GM23248 (cell line): Measurements from ENCODE around the gene STMN1. TPM values are rescaled to one million over a fixed set of nuclear protein-coding genes. Genes with fewer than 3 reads are reported as not detected.

Experiments
- DNase-seq: peaks from one replicate; pipeline ENCODE4 v3.0.0-alpha.2; 2015
- H2AFZ ChIP-seq: fragments of 200-600 bp; sonication (generic); 2 replicates; pipeline ENCODE4 v1.6.1; 2016; ENCODE audit warnings: antibody characterized with exemption
- H3F3A ChIP-seq: fragments of 200-600 bp; sonication (generic); 2 replicates; pipeline ENCODE4 v1.6.1; 2016; ENCODE audit warnings: mild to moderate bottlenecking, antibody characterized with exemption, mixed run types; ENCODE audit not compliant: insufficient read depth
- H3K27ac ChIP-seq: fragments of 200-600 bp; sonication (generic); 2 replicates; pipeline ENCODE4 v1.5.1; 2016; ENCODE audit warnings: mild to moderate bottlenecking
- H3K27me3 ChIP-seq: fragments of 200-600 bp; sonication (generic); replicated peaks from 2 replicates; pipeline ENCODE4 v1.6.1; 2016; ENCODE audit warnings: mild to moderate bottlenecking; ENCODE audit not compliant: insufficient read depth
- H3K36me3 ChIP-seq: fragments of 200-600 bp; sonication (generic); 2 replicates; pipeline ENCODE4 v1.6.1; 2016; ENCODE audit warnings: low read depth, mild to moderate bottlenecking
- H3K4me1 ChIP-seq: fragments of 200-600 bp; sonication (generic); 2 replicates; pipeline ENCODE4 v1.6.1; 2016; ENCODE audit warnings: mild to moderate bottlenecking; ENCODE audit not compliant: insufficient read depth
- H3K4me2 ChIP-seq: fragments of 200-600 bp; sonication (generic); one replicate; pipeline ENCODE4 v1.6.1; 2016; ENCODE audit warnings: mild to moderate bottlenecking; ENCODE audit not compliant: unreplicated experiment
- H3K4me3 ChIP-seq: fragments of 200-600 bp; sonication (generic); 2 replicates; pipeline ENCODE4 v1.5.1; 2016; ENCODE audit warnings: mild to moderate bottlenecking
- H3K79me2 ChIP-seq: fragments of 200-600 bp; sonication (generic); 2 replicates; pipeline ENCODE4 v1.6.1; 2016; ENCODE audit warnings: mild to moderate bottlenecking; ENCODE audit not compliant: insufficient read depth
- H3K9ac ChIP-seq: fragments of 200-600 bp; sonication (generic); 2 replicates; pipeline ENCODE4 v1.6.1; 2016; ENCODE audit warnings: mild to moderate bottlenecking
- H3K9me2 ChIP-seq: fragments of 200-600 bp; sonication (generic); 2 replicates; pipeline ENCODE4 v1.6.1; 2016; ENCODE audit warnings: mixed run types, mild to moderate bottlenecking, moderate library complexity; ENCODE audit not compliant: insufficient read depth
- H3K9me3 ChIP-seq: fragments of 200-600 bp; sonication (generic); one replicate; pipeline ENCODE4 v1.6.1; 2017; ENCODE audit warnings: low read depth
- H4K20me1 ChIP-seq: fragments of 200-600 bp; sonication (generic); 2 replicates; pipeline ENCODE4 v1.6.0; 2016; ENCODE audit not compliant: insufficient read depth
- EZH2 ChIP-seq: fragments of 200-600 bp; sonication (generic); IDR thresholded peaks from 2 replicates; pipeline ENCODE4 v1.6.1; 2018; ENCODE audit warnings: antibody characterized with exemption, mild to moderate bottlenecking; ENCODE audit not compliant: insufficient read depth, poor library complexity, severe bottlenecking
- EZH2phosphoT487 ChIP-seq: fragments of 200-600 bp; sonication (generic); IDR thresholded peaks from 2 replicates; pipeline ENCODE4 v1.6.1; 2018; ENCODE audit warnings: antibody characterized with exemption, moderate library complexity, mild to moderate bottlenecking, low read depth; ENCODE audit not compliant: insufficient read depth
- WGBS, 2 experiments: methylation state at CpG; one replicate each; pipeline ENCODE4 v1.1.6; 2015 to 2017; ENCODE audit warnings: low lambda C conversion rate in 2 of 2, low coverage in 1 of 2; ENCODE audit errors: missing lambda C conversion rate in 2 of 2; 5-methylcytosine and 5-hydroxymethylcytosine counted together
- in situ Hi-C: fragments of 300-500 bp; cut with MboI; formaldehyde crosslinking; loops from 2 replicates; pipeline ENCODE4 v1.15.0; 2020
- polyA plus RNA-seq: library from polyadenylated mRNA; unstranded; fragments of >200 nt; fragmentation: Nextera tagmentation; extraction: Ambion mirVana; gene quantifications from 2 replicates; pipeline ENCODE4 v1.2.1, GENCODE V29; 2016
- total RNA-seq: library from RNA; depleted of rRNA; stranded (reverse); fragments of >200 nt; shearing (Covaris generic); gene quantifications from 2 replicates; pipeline ENCODE4 v1.2.3, GENCODE V29; 2014

STMN1 gene
- total and polyA plus RNA-seq, 2 experiments from 2014 or later, result 45.2 to 301 TPM

GRCh38 chr1:25873120-25873519, 33.1 kb downstream of the STMN1 start:
- Histone ChIP-seq H3K4me2 (no peak overlapping the region), H3K27me3 (no peaks in the 10 kb centered on the region), H3K4me1 (peaks cover 4% of the 10 kb centered on the region; the same call in 1 of the 2 replicates), H3F3A (peaks cover 9% of the 10 kb centered on the region), H4K20me1 (no peaks in the 10 kb centered on the region), H3K4me3 (no peak overlapping the region), H3K79me2 (peaks cover 37% of the 10 kb centered on the region), H3K9me2 (no peaks in the 10 kb centered on the region), H3K36me3 (peaks cover 3% of the 10 kb centered on the region; the same call in 1 of the 2 replicates), H3K9ac (no peak overlapping the region), H3K9me3 (no peaks in the 10 kb centered on the region), H3K27ac (no peak overlapping the region), H2AFZ (no peak overlapping the region)
- DNase-seq, result peak; percentile 41
- TF ChIP-seq EZH2phosphoT487 (no peak), EZH2 (no peak)
- WGBS, 2 experiments, result 63 to 74% methylated on average over 3 of the region's 3 CpGs
- in situ Hi-C loops, result no loop called here

GRCh38 chr1:25872713-25873112, 33.5 kb downstream of the STMN1 start:
- no peak overlapping the region for H3K4me3 ChIP-seq
- in situ Hi-C loops, result no loop called here
- H2AFZ ChIP-seq, result no peak overlapping the region
- H3F3A ChIP-seq, result peaks cover 9% of the 10 kb centered on the region
- no peak for TF ChIP-seq EZH2
- no peak for TF ChIP-seq EZH2phosphoT487
- no peaks in the 10 kb centered on the region for H3K9me2 ChIP-seq
- H4K20me1 ChIP-seq, result no peaks in the 10 kb centered on the region
- H3K27me3 ChIP-seq, result no peaks in the 10 kb centered on the region
- H3K27ac ChIP-seq, result no peak overlapping the region
- peaks cover 37% of the 10 kb centered on the region for H3K79me2 ChIP-seq
- H3K9ac ChIP-seq, result no peak overlapping the region
- H3K4me2 ChIP-seq, result no peak overlapping the region
- peaks cover 4% of the 10 kb centered on the region; the same call in 1 of the 2 replicates for H3K4me1 ChIP-seq
- H3K9me3 ChIP-seq, result no peaks in the 10 kb centered on the region
- 50 to 51% methylated on average over 2 of the region's 2 CpGs for WGBS, 2 experiments
- peaks cover 3% of the 10 kb centered on the region; the same call in 1 of the 2 replicates for H3K36me3 ChIP-seq
- no peak for DNase-seq

GRCh38 chr1:25871704-25872494, 34.3 kb downstream of the STMN1 start:
- H2AFZ ChIP-seq, result no peak overlapping the region
- WGBS, 2 experiments, result 84 to 87% methylated on average over 9 of the region's 9 CpGs
- no peaks in the 10 kb centered on the region for H3K9me2 ChIP-seq
- no peak overlapping the region for H3K4me3 ChIP-seq
- peaks cover 4% of the 10 kb centered on the region; the same call in 1 of the 2 replicates for H3K4me1 ChIP-seq
- peaks cover 6% of the 10 kb centered on the region for H3F3A ChIP-seq
- TF ChIP-seq EZH2phosphoT487, result no peak
- no peak for TF ChIP-seq EZH2
- in situ Hi-C loops, result no loop called here
- DNase-seq, result no peak
- no peaks in the 10 kb centered on the region for H3K9me3 ChIP-seq
- H3K27ac ChIP-seq, result no peak overlapping the region
- peaks cover 3% of the 10 kb centered on the region; the same call in 1 of the 2 replicates for H3K36me3 ChIP-seq
- no peak overlapping the region for H3K9ac ChIP-seq
- no peak overlapping the region for H3K4me2 ChIP-seq
- H4K20me1 ChIP-seq, result no peaks in the 10 kb centered on the region
- no peaks in the 10 kb centered on the region for H3K27me3 ChIP-seq
- H3K79me2 ChIP-seq, result peaks cover 37% of the 10 kb centered on the region

- Histone ChIP-seq H3K4me3 (no peak overlapping the region), H3K4me2 (no peak overlapping the region), H3K9me2 (no peaks in the 10 kb centered on the region), H3F3A (no peaks in the 10 kb centered on the region), H3K4me1 (peaks cover 4% of the 10 kb centered on the region; the same call in 1 of the 2 replicates), H3K27me3 (no peaks in the 10 kb centered on the region), H2AFZ (no peak overlapping the region), H3K36me3 (peaks cover 3% of the 10 kb centered on the region; the same call in 1 of the 2 replicates), H4K20me1 (no peaks in the 10 kb centered on the region), H3K9me3 (no peaks in the 10 kb centered on the region), H3K27ac (no peak overlapping the region), H3K79me2 (peaks cover 37% of the 10 kb centered on the region), H3K9ac (no peak overlapping the region)
- no peak for DNase-seq
- in situ Hi-C loops, result no loop called here
- TF ChIP-seq EZH2phosphoT487, result no peak
- no peak for TF ChIP-seq EZH2
- 82 to 83% methylated on average over 5 of the region's 5 CpGs for WGBS, 2 experiments
These were observed 35.0 kb downstream of the STMN1 start for GRCh38 chr1:25871086-25871703.
